ENCODE data around the gene STEAP3.
"Not testable (repeated sequence)": the region's sequence is repeated elsewhere in the genome, so short reads cannot be mapped to it uniquely, and the experiment has no call there.

Gene STEAP3

DNA sequence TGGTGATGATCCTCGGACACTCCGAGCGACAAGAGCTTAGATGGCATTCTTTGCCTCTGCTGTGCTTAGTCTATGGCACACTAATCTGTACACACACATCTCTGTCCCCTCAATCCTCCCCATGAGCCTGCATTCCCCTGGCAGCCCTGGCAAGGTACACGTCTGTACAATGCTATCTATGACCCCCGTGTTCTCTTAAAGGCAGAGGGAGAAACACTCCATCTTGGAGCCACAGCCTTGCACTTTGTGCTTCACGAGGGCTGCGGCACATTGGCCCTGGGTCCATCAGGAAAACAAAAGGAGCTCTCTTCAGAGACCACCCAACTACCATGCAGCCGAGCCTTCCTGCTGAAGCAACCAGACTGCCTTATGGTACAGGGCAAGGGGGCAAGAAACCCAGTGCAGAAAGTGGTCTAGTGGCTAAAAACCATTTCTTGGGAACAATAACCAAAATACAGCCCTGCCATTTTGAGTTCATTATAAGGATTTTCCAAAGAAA is 42.5 kb downstream of the STEAP3 start:
- no peak for TF ChIP-seq CTCF (IDR thresholded peaks at IDR 0.05)
- TF ChIP-seq ZFX (IDR thresholded peaks at IDR 0.05; ENCODE audit: borderline replicate concordance), result no peak
- no peak overlapping the region for H3K27ac ChIP-seq

GRCh38 chr2:119267604-119268003 is 44.0 kb downstream of the STEAP3 start:
- TF ChIP-seq CTCF (IDR thresholded peaks at IDR 0.05) (no peak), ZFX (IDR thresholded peaks at IDR 0.05; ENCODE audit: borderline replicate concordance) (no peak)
- no peak overlapping the region for H3K27ac ChIP-seq

GRCh38 chr2:119276864-119277263 is 53.2 kb downstream of the STEAP3 start:
- TF ChIP-seq ZFX (IDR thresholded peaks at IDR 0.05; ENCODE audit: borderline replicate concordance), result no peak
- TF ChIP-seq CTCF (IDR thresholded peaks at IDR 0.05), result no peak
- H3K27ac ChIP-seq, result no peak overlapping the region

DNA sequence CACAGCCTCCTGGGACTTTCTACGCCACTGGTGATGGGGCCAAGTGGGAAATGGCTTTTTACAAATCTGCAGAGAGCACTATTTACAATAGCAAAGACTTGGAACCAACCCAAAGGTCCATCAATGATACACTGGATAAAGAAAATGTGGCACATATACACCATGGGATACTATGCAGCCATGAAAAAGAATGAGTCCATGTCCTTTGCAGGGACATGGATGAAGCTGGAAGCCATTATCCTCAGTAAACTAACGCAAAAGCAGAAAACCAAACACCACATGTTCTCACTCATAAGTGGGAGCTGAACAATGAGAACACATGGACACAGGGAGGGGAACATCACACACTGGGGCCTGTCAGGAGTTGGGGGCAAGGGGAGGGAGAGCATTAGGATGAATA is 54.8 kb downstream of the STEAP3 start:
- H3K27ac ChIP-seq, result not testable (repeated sequence)

- TF ChIP-seq CTCF (IDR thresholded peaks at IDR 0.05) (no peak), ZFX (IDR thresholded peaks at IDR 0.05; ENCODE audit: borderline replicate concordance) (no peak)
- H3K27ac ChIP-seq, result no peak overlapping the region
These were observed 55.3 kb downstream of the STEAP3 start for GRCh38 chr2:119278946-119279345.

GRCh38 chr2:119279666-119280065 is 56.0 kb downstream of the STEAP3 start:
- no peak overlapping the region for H3K27ac ChIP-seq
- no peak for TF ChIP-seq ZFX (IDR thresholded peaks at IDR 0.05; ENCODE audit: borderline replicate concordance)

- H3K27ac ChIP-seq, result no peak overlapping the region
- no peak for TF ChIP-seq ZFX (IDR thresholded peaks at IDR 0.05; ENCODE audit: borderline replicate concordance)
- TF ChIP-seq CTCF (IDR thresholded peaks at IDR 0.05), result no peak
These were observed 57.0 kb downstream of the STEAP3 start for GRCh38 chr2:119280680-119281079.

GRCh38 chr2:119282146-119282995 is 58.7 kb downstream of the STEAP3 start:
- no peak overlapping the region for H3K27ac ChIP-seq
- TF ChIP-seq ZFX (IDR thresholded peaks at IDR 0.05; ENCODE audit: borderline replicate concordance) (no peak), CTCF (IDR thresholded peaks at IDR 0.05) (no peak)

All from 22Rv1 (cell line).